HEK293 (cell line): ENCODE data around the gene TARS3.
A peak's percentile ranks its signal among the peaks of the same experiment; 100 is the strongest.

ENCODE experiments used
- CTCF ChIA-PET: fragments of 350-600 bp; formaldehyde crosslinking; extraction: SDS; loops from one replicate; lab custom pipeline; 2021; ENCODE audit warnings: antibody characterized with exemption; lab: Yijun Ruan, JAX
- POLR2A ChIA-PET: fragments of 300-600 bp; formaldehyde crosslinking; extraction: SDS; loops from one replicate; lab custom pipeline; 2020; ENCODE audit warnings: antibody characterized with exemption, inconsistent platforms; lab: Yijun Ruan, JAX
- H3K27ac ChIP-seq: fragments of 200-500 bp; sonication (Bioruptor generic); 2 replicates; pipeline ENCODE4 v1.5.1; 2014; ENCODE audit warnings: low read depth, low read length, control low read depth, inconsistent platforms; ENCODE audit errors: extremely low read depth
- H3K36me3 ChIP-seq, 2 experiments: fragments of 200-500 bp in 1 of 2; sonication (Bioruptor generic) in 1 of 2; 1 replicate in 1 of 2; 2 replicates in 1 of 2; pipeline ENCODE4 v1.5.1; 2014 to 2017; ENCODE audit warnings: inconsistent platforms in 2 of 2, low read length in 2 of 2; ENCODE audit not compliant: control insufficient read depth in 2 of 2, insufficient read depth in 1 of 2
- H3K4me1 ChIP-seq: fragments of 200-500 bp; sonication (Bioruptor generic); 2 replicates; pipeline ENCODE4 v1.5.1; 2014; ENCODE audit warnings: mild to moderate bottlenecking, low read length, inconsistent platforms; ENCODE audit not compliant: control insufficient read depth, insufficient read depth
- H3K4me3 ChIP-seq: 2 replicates; pipeline ENCODE4 v1.5.1; 2011; ENCODE audit warnings: low read depth, mild to moderate bottlenecking, control low read depth, low read length, moderate library complexity
- H3K9me3 ChIP-seq: fragments of 200-500 bp; sonication (Bioruptor generic); 2 replicates; pipeline ENCODE4 v1.5.1; 2014; ENCODE audit warnings: low read depth, low read length, inconsistent platforms; ENCODE audit not compliant: control insufficient read depth, insufficient read depth
- HOXD13 ChIP-seq: sonication (generic); formaldehyde crosslinking; IDR thresholded peaks from 2 replicates; pipeline ENCODE4 v1.8.0; 2022; ENCODE audit warnings: missing genetic modification reagents, borderline replicate concordance
- SP2 ChIP-seq: fragments of 450-650 bp; formaldehyde crosslinking; IDR thresholded peaks from 2 replicates; pipeline ENCODE4 v1.5.1; 2016; ENCODE audit warnings: missing biosample characterization, missing genetic modification characterization
- YY2 ChIP-seq: fragments of 450-650 bp; formaldehyde crosslinking; IDR thresholded peaks from 2 replicates; pipeline ENCODE4 v1.5.1; 2016; ENCODE audit warnings: missing biosample characterization, missing genetic modification characterization
- ZNF174 ChIP-seq: fragments of 450-650 bp; formaldehyde crosslinking; IDR thresholded peaks from 2 replicates; pipeline ENCODE4 v1.5.0; 2017; ENCODE audit warnings: missing biosample characterization, mild to moderate bottlenecking, missing genetic modification characterization
- ZNF214 ChIP-seq: fragments of 450-650 bp; formaldehyde crosslinking; IDR thresholded peaks from 2 replicates; pipeline ENCODE4 v1.5.1; 2017; ENCODE audit warnings: missing biosample characterization, mild to moderate bottlenecking, missing genetic modification characterization, borderline replicate concordance
- ZNF366 ChIP-seq: fragments of 450-650 bp; formaldehyde crosslinking; conservative IDR thresholded peaks from 2 replicates; pipeline ENCODE4 v1.5.1; 2016; ENCODE audit warnings: missing biosample characterization, missing genetic modification characterization
- ZNF585B ChIP-seq: fragments of 450-650 bp; formaldehyde crosslinking; IDR thresholded peaks from 2 replicates; pipeline ENCODE4 v1.5.1; 2016; ENCODE audit warnings: missing biosample characterization, missing genetic modification characterization
- ZNF623 ChIP-seq: fragments of 450-650 bp; formaldehyde crosslinking; IDR thresholded peaks from 2 replicates; pipeline ENCODE4 v1.5.1; 2016; ENCODE audit warnings: missing biosample characterization, missing genetic modification characterization
- ZXDB ChIP-seq: fragments of 450-650 bp; formaldehyde crosslinking; IDR thresholded peaks from 2 replicates; pipeline ENCODE4 v1.5.1; 2016; ENCODE audit warnings: missing biosample characterization, missing genetic modification characterization
- TF ChIP-seq, protein P1 (sequence below): fragments of 450-650 bp; formaldehyde crosslinking; conservative IDR thresholded peaks from 2 replicates; pipeline ENCODE4 v1.5.1; 2016; ENCODE audit warnings: low read depth, missing biosample characterization, missing genetic modification characterization
- TF ChIP-seq, protein P2 (sequence below): fragments of 450-650 bp; formaldehyde crosslinking; IDR thresholded peaks from 2 replicates; pipeline ENCODE4 v1.5.1; 2016; ENCODE audit warnings: missing biosample characterization, missing genetic modification characterization
- TF ChIP-seq, protein P3 (sequence below): fragments of 450-650 bp; formaldehyde crosslinking; optimal IDR thresholded peaks from 2 replicates; pipeline ENCODE3; 2016; ENCODE audit warnings: missing biosample characterization, mild to moderate bottlenecking, missing genetic modification characterization
- TF ChIP-seq, protein P4 (sequence below): fragments of 450-650 bp; formaldehyde crosslinking; conservative IDR thresholded peaks from 2 replicates; pipeline ENCODE4 v1.5.1; 2016; ENCODE audit warnings: low read depth, missing biosample characterization, missing genetic modification characterization
- TF ChIP-seq, protein P5 (sequence below): fragments of 450-650 bp; formaldehyde crosslinking; IDR thresholded peaks from 2 replicates; pipeline ENCODE4 v1.5.1; 2016; ENCODE audit warnings: missing biosample characterization, missing genetic modification characterization, low read depth

TARS3 gene

DNA sequence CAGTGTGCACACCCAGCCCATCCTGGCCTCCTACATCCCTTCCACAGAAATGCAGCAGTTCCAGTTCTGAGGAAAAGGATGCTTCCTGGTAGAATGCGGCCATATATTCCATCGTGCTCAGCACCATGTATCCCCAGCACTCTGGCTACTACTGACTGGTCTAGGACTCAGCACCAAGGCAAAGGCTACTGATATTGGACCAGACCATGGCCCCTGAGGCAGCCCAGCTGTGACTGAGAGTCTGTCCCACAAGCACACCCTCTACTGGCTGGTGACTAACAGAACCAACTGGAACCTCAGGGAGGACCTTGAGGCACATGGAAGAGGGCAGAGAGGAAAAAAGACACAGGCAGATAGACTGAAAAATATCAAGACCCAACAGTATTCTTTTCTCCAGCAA, 30.0 kb downstream of the TARS3 start (continued):
- TF ChIP-seq, protein P1, sequence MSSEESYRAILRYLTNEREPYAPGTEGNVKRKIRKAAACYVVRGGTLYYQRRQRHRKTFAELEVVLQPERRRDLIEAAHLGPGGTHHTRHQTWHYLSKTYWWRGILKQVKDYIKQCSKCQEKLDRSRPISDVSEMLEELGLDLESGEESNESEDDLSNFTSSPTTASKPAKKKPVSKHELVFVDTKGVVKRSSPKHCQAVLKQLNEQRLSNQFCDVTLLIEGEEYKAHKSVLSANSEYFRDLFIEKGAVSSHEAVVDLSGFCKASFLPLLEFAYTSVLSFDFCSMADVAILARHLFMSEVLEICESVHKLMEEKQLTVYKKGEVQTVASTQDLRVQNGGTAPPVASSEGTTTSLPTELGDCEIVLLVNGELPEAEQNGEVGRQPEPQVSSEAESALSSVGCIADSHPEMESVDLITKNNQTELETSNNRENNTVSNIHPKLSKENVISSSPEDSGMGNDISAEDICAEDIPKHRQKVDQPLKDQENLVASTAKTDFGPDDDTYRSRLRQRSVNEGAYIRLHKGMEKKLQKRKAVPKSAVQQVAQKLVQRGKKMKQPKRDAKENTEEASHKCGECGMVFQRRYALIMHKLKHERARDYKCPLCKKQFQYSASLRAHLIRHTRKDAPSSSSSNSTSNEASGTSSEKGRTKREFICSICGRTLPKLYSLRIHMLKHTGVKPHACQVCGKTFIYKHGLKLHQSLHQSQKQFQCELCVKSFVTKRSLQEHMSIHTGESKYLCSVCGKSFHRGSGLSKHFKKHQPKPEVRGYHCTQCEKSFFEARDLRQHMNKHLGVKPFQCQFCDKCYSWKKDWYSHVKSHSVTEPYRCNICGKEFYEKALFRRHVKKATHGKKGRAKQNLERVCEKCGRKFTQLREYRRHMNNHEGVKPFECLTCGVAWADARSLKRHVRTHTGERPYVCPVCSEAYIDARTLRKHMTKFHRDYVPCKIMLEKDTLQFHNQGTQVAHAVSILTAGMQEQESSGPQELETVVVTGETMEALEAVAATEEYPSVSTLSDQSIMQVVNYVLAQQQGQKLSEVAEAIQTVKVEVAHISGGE (tag by site-specific recombination), result no peak
- TF ChIP-seq, protein P2, sequence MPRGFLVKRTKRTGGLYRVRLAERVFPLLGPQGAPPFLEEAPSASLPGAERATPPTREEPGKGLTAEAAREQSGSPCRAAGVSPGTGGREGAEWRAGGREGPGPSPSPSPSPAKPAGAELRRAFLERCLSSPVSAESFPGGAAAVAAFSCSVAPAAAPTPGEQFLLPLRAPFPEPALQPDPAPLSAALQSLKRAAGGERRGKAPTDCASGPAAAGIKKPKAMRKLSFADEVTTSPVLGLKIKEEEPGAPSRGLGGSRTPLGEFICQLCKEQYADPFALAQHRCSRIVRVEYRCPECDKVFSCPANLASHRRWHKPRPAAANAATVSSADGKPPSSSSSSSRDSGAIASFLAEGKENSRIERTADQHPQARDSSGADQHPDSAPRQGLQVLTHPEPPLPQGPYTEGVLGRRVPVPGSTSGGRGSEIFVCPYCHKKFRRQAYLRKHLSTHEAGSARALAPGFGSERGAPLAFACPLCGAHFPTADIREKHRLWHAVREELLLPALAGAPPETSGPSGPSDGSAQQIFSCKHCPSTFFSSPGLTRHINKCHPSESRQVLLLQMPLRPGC (tag by site-specific recombination), result no peak
- TF ChIP-seq HOXD13 (CRISPR knock-in tag) (no peak), YY2 (tag by site-specific recombination) (no peak), ZNF174 (tag by site-specific recombination) (no peak), ZNF214 (tag by site-specific recombination) (no peak)
- TF ChIP-seq, protein P3, sequence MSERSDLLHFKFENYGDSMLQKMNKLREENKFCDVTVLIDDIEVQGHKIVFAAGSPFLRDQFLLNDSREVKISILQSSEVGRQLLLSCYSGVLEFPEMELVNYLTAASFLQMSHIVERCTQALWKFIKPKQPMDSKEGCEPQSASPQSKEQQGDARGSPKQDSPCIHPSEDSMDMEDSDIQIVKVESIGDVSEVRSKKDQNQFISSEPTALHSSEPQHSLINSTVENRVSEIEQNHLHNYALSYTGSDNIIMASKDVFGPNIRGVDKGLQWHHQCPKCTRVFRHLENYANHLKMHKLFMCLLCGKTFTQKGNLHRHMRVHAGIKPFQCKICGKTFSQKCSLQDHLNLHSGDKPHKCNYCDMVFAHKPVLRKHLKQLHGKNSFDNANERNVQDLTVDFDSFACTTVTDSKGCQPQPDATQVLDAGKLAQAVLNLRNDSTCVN (tag by site-specific recombination), result no peak
- TF ChIP-seq, all 188 proteins: peak for 0

DNA sequence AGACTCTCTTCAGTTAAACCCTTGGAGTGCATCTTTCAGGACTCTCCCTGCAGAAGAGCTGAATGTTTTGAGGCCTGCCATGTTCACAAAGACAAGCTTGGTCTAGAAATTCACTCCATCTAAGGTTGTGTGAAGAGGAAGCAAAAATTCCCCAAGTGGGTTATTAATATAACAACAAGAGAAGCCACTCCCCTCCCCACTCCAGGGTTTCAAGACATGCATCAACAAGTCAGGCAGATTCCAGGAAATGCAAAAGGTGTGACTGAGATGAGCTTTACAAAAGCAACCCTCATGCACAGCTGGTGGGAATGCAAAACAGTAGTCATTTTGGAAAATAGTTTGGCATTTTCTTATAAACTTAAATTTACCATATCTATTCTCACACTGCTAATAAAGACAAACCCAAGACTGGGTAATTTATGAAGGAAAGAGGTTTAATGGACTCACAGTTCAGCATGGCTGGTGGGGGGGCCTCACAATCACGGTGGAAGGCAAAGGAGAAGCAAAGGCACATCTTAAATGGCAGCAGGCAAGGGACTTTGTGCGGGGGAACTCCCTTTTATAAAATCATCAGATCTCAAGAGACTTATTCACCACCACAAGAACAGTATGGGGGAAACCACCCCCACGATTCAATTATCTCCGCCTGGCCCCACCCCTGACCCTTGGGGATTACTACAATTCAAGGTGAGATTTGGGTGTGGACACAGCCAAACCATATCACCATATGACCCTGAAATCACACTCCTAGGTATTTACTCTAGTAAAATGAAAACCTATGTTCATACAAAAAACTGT, 31.3 kb downstream of the TARS3 start:
- Histone ChIP-seq H3K4me1 (no peaks in the 10 kb centered on the region), H3K9me3 (no peaks in the 10 kb centered on the region), H3K4me3 (no peak overlapping the region), H3K27ac (no peak overlapping the region), H3K36me3 (peaks cover 50 to 59% of the 10 kb centered on the region in 2 experiments)
- ChIA-PET POLR2A (no interaction called here), CTCF (interaction anchor here (1.0 kb wide), 2 partner anchors 14 to 51 kb away, joined by 3 read pairs; no protein-coding TSS in a partner anchor)
- TF ChIP-seq ZXDB (tag by site-specific recombination), result no peak

DNA sequence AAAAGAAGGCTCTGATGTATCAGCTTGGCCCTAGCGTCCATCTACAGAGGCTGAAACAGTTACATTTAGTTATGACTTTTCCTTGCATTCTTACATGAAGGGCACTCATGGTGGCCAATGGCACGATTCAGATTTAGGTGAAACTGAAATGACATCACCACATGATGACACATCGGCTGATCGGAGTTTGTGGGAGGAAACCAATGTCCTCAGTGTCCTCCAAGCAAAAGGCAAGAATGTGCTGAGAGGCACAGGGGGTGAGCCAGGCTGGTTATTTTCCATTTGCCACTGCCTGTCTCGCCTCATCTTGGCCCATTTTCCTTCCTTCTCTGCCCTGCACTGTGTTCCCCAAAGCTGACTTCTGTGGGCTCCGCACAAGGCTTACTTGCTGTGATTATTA, 34.4 kb downstream of the TARS3 start:
- H3K36me3 ChIP-seq, result peaks cover 31 to 48% of the 10 kb centered on the region in 2 experiments
- no peaks in the 10 kb centered on the region for H3K4me1 ChIP-seq
- no peak overlapping the region for H3K27ac ChIP-seq
- CTCF ChIA-PET, result no interaction called here
- H3K9me3 ChIP-seq, result no peaks in the 10 kb centered on the region
- POLR2A ChIA-PET, result no interaction called here
- H3K4me3 ChIP-seq, result no peak overlapping the region
- TF ChIP-seq ZNF585B (tag by site-specific recombination) (no peak), ZNF623 (tag by site-specific recombination) (no peak), ZNF366 (tag by site-specific recombination) (0 out of 2 replicates have a peak, but pooled peaks have one; percentile 9), SP2 (tag by site-specific recombination) (peak; percentile 30; the same call in 1 of the 2 replicates)
- TF ChIP-seq, protein P4, sequence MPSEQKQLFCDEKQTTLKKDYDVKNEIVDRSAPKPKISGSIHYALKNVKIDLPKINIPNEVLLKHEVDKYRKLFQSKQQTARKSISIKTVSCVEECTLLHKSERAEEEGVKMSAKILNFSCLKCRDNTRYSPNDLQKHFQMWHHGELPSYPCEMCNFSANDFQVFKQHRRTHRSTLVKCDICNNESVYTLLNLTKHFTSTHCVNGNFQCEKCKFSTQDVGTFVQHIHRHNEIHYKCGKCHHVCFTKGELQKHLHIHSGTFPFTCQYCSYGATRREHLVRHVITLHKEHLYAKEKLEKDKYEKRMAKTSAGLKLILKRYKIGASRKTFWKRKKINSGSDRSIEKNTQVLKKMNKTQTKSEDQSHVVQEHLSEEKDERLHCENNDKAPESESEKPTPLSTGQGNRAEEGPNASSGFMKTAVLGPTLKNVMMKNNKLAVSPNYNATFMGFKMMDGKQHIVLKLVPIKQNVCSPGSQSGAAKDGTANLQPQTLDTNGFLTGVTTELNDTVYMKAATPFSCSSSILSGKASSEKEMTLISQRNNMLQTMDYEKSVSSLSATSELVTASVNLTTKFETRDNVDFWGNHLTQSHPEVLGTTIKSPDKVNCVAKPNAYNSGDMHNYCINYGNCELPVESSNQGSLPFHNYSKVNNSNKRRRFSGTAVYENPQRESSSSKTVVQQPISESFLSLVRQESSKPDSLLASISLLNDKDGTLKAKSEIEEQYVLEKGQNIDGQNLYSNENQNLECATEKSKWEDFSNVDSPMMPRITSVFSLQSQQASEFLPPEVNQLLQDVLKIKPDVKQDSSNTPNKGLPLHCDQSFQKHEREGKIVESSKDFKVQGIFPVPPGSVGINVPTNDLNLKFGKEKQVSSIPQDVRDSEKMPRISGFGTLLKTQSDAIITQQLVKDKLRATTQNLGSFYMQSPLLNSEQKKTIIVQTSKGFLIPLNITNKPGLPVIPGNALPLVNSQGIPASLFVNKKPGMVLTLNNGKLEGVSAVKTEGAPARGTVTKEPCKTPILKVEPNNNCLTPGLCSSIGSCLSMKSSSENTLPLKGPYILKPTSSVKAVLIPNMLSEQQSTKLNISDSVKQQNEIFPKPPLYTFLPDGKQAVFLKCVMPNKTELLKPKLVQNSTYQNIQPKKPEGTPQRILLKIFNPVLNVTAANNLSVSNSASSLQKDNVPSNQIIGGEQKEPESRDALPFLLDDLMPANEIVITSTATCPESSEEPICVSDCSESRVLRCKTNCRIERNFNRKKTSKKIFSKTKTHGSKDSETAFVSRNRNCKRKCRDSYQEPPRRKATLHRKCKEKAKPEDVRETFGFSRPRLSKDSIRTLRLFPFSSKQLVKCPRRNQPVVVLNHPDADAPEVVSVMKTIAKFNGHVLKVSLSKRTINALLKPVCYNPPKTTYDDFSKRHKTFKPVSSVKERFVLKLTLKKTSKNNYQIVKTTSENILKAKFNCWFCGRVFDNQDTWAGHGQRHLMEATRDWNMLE (tag by site-specific recombination), result no peak
- TF ChIP-seq, protein P5, sequence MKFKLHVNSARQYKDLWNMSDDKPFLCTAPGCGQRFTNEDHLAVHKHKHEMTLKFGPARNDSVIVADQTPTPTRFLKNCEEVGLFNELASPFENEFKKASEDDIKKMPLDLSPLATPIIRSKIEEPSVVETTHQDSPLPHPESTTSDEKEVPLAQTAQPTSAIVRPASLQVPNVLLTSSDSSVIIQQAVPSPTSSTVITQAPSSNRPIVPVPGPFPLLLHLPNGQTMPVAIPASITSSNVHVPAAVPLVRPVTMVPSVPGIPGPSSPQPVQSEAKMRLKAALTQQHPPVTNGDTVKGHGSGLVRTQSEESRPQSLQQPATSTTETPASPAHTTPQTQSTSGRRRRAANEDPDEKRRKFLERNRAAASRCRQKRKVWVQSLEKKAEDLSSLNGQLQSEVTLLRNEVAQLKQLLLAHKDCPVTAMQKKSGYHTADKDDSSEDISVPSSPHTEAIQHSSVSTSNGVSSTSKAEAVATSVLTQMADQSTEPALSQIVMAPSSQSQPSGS (tag by site-specific recombination), result peak; percentile 83
